Measurements from ENCODE around the gene AR. TPM values are rescaled to one million over a fixed set of nuclear protein-coding genes. Genes with fewer than 3 reads are reported as not detected.

Gene AR
- total and polyA plus RNA-seq, 2 of the 8 experiments (the other 6 are each of a cell fraction or from before 2014, with no cell fraction given): 7.1 to 10.7 TPM

GRCh38 chrX:67734111-67734753 is 190.4 kb downstream of the AR start:
- CTCF ChIA-PET (ENCODE audit: partially characterized antibody): interaction anchor here (0.7 kb wide), 1 partner anchor 15 kb away, joined by 3 read pairs; no protein-coding TSS in a partner anchor
- no peak overlapping the region for H3K18ac ChIP-seq (ENCODE audit: extremely low read depth, low read length)
- no peak overlapping the region for H3K4me2 ChIP-seq (ENCODE audit: insufficient read depth in 1 of 2, low read depth in 2 of 2, low read length in 2 of 2)
- H4K8ac ChIP-seq (ENCODE audit: extremely low read depth, insufficient read depth, low read length): no peak overlapping the region
- H3K27me3 ChIP-seq (replicated peaks in 1 of 4; ENCODE audit: control insufficient read depth in 3 of 4, extremely low read depth in 1 of 4, insufficient read depth in 3 of 4, low read length in 3 of 4): no peaks in the 10 kb centered on the region
- no peak overlapping the region for H3K4ac ChIP-seq (replicated peaks; ENCODE audit: insufficient read length, low read depth, low read length)
- no peak overlapping the region for H2BK120ac ChIP-seq (replicated peaks; ENCODE audit: low read depth, low read length)
- no peaks in the 10 kb centered on the region for H3K79me1 ChIP-seq (ENCODE audit: low read depth, low read length)
- H2AFZ ChIP-seq (ENCODE audit: low read length): no peak overlapping the region
- no peak overlapping the region for H3K14ac ChIP-seq (ENCODE audit: insufficient read length)
- DNase-seq (ENCODE audit: low read depth in 1 of 2, low spot score in 2 of 2) (no peak), FAIRE-seq (no peak)
- no peak overlapping the region for H4K91ac ChIP-seq (replicated peaks; ENCODE audit: insufficient read length, low read length)
- H2BK15ac ChIP-seq (ENCODE audit: low read length): no peak overlapping the region
- no peak overlapping the region for H2BK12ac ChIP-seq (ENCODE audit: low read depth, low read length)
- H3K23me2 ChIP-seq (ENCODE audit: low read depth, low read length): no peaks in the 10 kb centered on the region
- H3K4me3 ChIP-seq (ENCODE audit: extremely low read depth in 1 of 4, insufficient read depth in 2 of 4, low read depth in 3 of 4, low read length in 4 of 4): no peak overlapping the region
- H3K23ac ChIP-seq (ENCODE audit: insufficient read length): no peak overlapping the region
- H2AK5ac ChIP-seq (ENCODE audit: low read depth, low read length): no peak overlapping the region
- no peak overlapping the region for H3K27ac ChIP-seq (ENCODE audit: low read depth, low read length)
- no peaks in the 10 kb centered on the region for H3K9me3 ChIP-seq (ENCODE audit: insufficient read depth in 2 of 2, low read depth in 1 of 2, low read length in 1 of 2)
- no peak overlapping the region for H2BK20ac ChIP-seq (ENCODE audit: low read length)
- no peaks in the 10 kb centered on the region for H4K20me1 ChIP-seq (replicated peaks in 1 of 2; ENCODE audit: control insufficient read depth in 1 of 2, insufficient read depth in 2 of 2, low read length in 2 of 2)
- no peaks in the 10 kb centered on the region for H3K79me2 ChIP-seq (ENCODE audit: control insufficient read depth in 1 of 2, insufficient read depth in 2 of 2, low read length in 2 of 2)
- no peaks in the 10 kb centered on the region for H3K4me1 ChIP-seq (replicated peaks in 1 of 4; ENCODE audit: control insufficient read depth in 3 of 4, insufficient read depth in 4 of 4, low read length in 3 of 4)
- H4K5ac ChIP-seq (ENCODE audit: insufficient read length, low read depth, low read length): no peak overlapping the region
- no peak overlapping the region for H2BK5ac ChIP-seq (ENCODE audit: low read depth, low read length)
- POLR2A ChIA-PET (ENCODE audit: partially characterized antibody): no interaction called here
- no peak overlapping the region for H3K9ac ChIP-seq (replicated peaks in 1 of 4; ENCODE audit: extremely low read depth in 1 of 4, low read depth in 3 of 4, low read length in 3 of 4)
- no peaks in the 10 kb centered on the region for H3K36me3 ChIP-seq (ENCODE audit: control insufficient read depth in 2 of 4, insufficient read depth in 4 of 4, low read length in 3 of 4)
- H3K56ac ChIP-seq (replicated peaks; ENCODE audit: insufficient read length, low read depth, low read length): no peak overlapping the region
- WGBS, 2 experiments (ENCODE audit: extremely low coverage in 1 of 2, insufficient coverage in 1 of 2, insufficient read length in 1 of 2, insufficient replicate concordance in 2 of 2, low coverage in 1 of 2, low lambda C conversion rate in 2 of 2, missing lambda C conversion rate in 1 of 2): 92% methylated on average over 2 of the region's 2 CpGs; no CpG with 5 or more reads in 1 of the 2 experiments
- TF ChIP-seq SP4 (IDR thresholded peaks at IDR 0.05; ENCODE audit: low read length) (no peak), RAD21 (IDR thresholded peaks at IDR 0.05 in 1 of 2, conservative IDR thresholded peaks at IDR 0.05 in 1 of 2; ENCODE audit: low read depth in 2 of 2, low read length in 2 of 2) (no peak), MAFK (IDR thresholded peaks at IDR 0.05; ENCODE audit: low read depth, low read length) (no peak), USF2 (IDR thresholded peaks at IDR 0.05; ENCODE audit: low read length) (no peak), CHD1 (IDR thresholded peaks at IDR 0.05; ENCODE audit: low read depth, low read length) (no peak), CHD2 (IDR thresholded peaks at IDR 0.05; ENCODE audit: low read length) (no peak), KDM5A (IDR thresholded peaks at IDR 0.05; ENCODE audit: low read length) (no peak), E2F6 (IDR thresholded peaks at IDR 0.05) (no peak), SUZ12 (IDR thresholded peaks at IDR 0.05; ENCODE audit: low read length) (no peak), PHF8 (conservative IDR thresholded peaks at IDR 0.05; ENCODE audit: low read depth, low read length) (no peak)
- TF ChIP-seq, protein P1, sequence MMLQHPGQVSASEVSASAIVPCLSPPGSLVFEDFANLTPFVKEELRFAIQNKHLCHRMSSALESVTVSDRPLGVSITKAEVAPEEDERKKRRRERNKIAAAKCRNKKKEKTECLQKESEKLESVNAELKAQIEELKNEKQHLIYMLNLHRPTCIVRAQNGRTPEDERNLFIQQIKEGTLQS (IDR thresholded peaks at IDR 0.05; ENCODE audit: insufficient read depth, low read depth, low read length): no peak

Measured in H1 (cell line).